H9 (cell line): ENCODE measurements around the gene NENF. TPM values are rescaled to one million over a fixed set of nuclear protein-coding genes. Genes with fewer than 3 reads are reported as not detected.

Experiments used
- DNase-seq: peaks from one replicate; pipeline ENCODE4 v3.0.0-alpha.2; 2017
- H2AFZ ChIP-seq: one replicate; pipeline ENCODE4 v1.6.1; 2013; ENCODE audit warnings: mild to moderate bottlenecking, low read length, control low read depth, moderate library complexity
- H2AK5ac ChIP-seq: 2 replicates; pipeline ENCODE4 v1.6.1; 2013; ENCODE audit warnings: low read length, control low read depth, mixed read lengths; ENCODE audit not compliant: insufficient read length
- H2BK120ac ChIP-seq: one replicate; pipeline ENCODE4 v1.6.1; 2013; ENCODE audit warnings: low read depth, mild to moderate bottlenecking, low read length, control low read depth, inconsistent platforms; ENCODE audit not compliant: poor library complexity, severe bottlenecking
- H2BK12ac ChIP-seq: 2 replicates; pipeline ENCODE4 v1.6.1; 2013; ENCODE audit warnings: low read length, control low read depth, mixed read lengths, low read depth; ENCODE audit not compliant: insufficient read length
- H2BK15ac ChIP-seq: 2 replicates; pipeline ENCODE4 v1.6.1; 2013; ENCODE audit warnings: low read depth, low read length, control low read depth
- H2BK20ac ChIP-seq: one replicate; pipeline ENCODE4 v1.6.1; 2013; ENCODE audit warnings: low read depth, mild to moderate bottlenecking, low read length, control low read depth, inconsistent platforms; ENCODE audit not compliant: poor library complexity, severe bottlenecking
- H2BK5ac ChIP-seq: 2 replicates; pipeline ENCODE4 v1.6.1; 2013; ENCODE audit warnings: low read length, control low read depth, mixed read lengths; ENCODE audit not compliant: insufficient read length
- H3K14ac ChIP-seq: 2 replicates; pipeline ENCODE4 v1.6.1; 2013; ENCODE audit warnings: low read length, control low read depth; ENCODE audit not compliant: insufficient read depth
- H3K18ac ChIP-seq: 2 replicates; pipeline ENCODE4 v1.6.1; 2013; ENCODE audit warnings: low read depth, mild to moderate bottlenecking, mixed read lengths, low read length, control low read depth; ENCODE audit not compliant: insufficient read length
- H3K23ac ChIP-seq: 2 replicates; pipeline ENCODE4 v1.6.1; 2013; ENCODE audit warnings: low read length, control low read depth, mixed read lengths, low read depth; ENCODE audit not compliant: insufficient read length
- H3K23me2 ChIP-seq: 2 replicates; pipeline ENCODE4 v1.6.1; 2013; ENCODE audit warnings: low read depth, mild to moderate bottlenecking, mixed read lengths, low read length, control low read depth; ENCODE audit not compliant: insufficient read length, poor library complexity, severe bottlenecking
- H3K27ac ChIP-seq: 2 replicates; pipeline ENCODE4 v1.5.1; 2013; ENCODE audit warnings: low read length, control low read depth, mixed read lengths, low read depth; ENCODE audit not compliant: insufficient read length
- H3K27me3 ChIP-seq: 2 replicates; pipeline ENCODE4 v1.6.1; 2013; ENCODE audit warnings: low read length, control low read depth, inconsistent platforms; ENCODE audit not compliant: insufficient read depth
- H3K4ac ChIP-seq: 2 replicates; pipeline ENCODE4 v1.6.1; 2013; ENCODE audit warnings: low read depth, mild to moderate bottlenecking, control low read depth, inconsistent platforms, low read length, moderate library complexity
- H3K4me1 ChIP-seq: 2 replicates; pipeline ENCODE4 v1.6.1; 2013; ENCODE audit warnings: low read length, control low read depth, inconsistent platforms; ENCODE audit not compliant: insufficient read depth
- H3K4me2 ChIP-seq: 2 replicates; pipeline ENCODE4 v1.6.1; 2013; ENCODE audit warnings: low read length, control low read depth, mixed read lengths; ENCODE audit not compliant: insufficient read length, insufficient read depth
- H3K56ac ChIP-seq: 2 replicates; pipeline ENCODE4 v1.6.1; 2013; ENCODE audit warnings: low read depth, mild to moderate bottlenecking, mixed read lengths, low read length, control low read depth; ENCODE audit not compliant: insufficient read length
- H3K79me1 ChIP-seq: 2 replicates; pipeline ENCODE4 v1.6.1; 2013; ENCODE audit warnings: low read depth, mild to moderate bottlenecking, moderate library complexity, low read length, control low read depth, inconsistent platforms; ENCODE audit not compliant: insufficient read depth, poor library complexity, severe bottlenecking
- H3K79me2 ChIP-seq: 2 replicates; pipeline ENCODE4 v1.6.1; 2013; ENCODE audit warnings: low read length, control low read depth, inconsistent platforms; ENCODE audit not compliant: insufficient read depth
- H3K9ac ChIP-seq: 2 replicates; pipeline ENCODE4 v1.6.1; 2013; ENCODE audit warnings: low read length, control low read depth, mixed read lengths; ENCODE audit not compliant: insufficient read length; ENCODE audit errors: extremely low read depth
- H3K9me3 ChIP-seq: one replicate; pipeline ENCODE4 v1.6.1; 2013; ENCODE audit warnings: low read depth, low read length, inconsistent platforms; ENCODE audit not compliant: control insufficient read depth
- H3T11ph ChIP-seq: one replicate; pipeline ENCODE4 v1.6.1; 2013; ENCODE audit warnings: mild to moderate bottlenecking, low read length, control low read depth, inconsistent platforms
- H4K20me1 ChIP-seq: one replicate; pipeline ENCODE4 v1.6.1; 2013; ENCODE audit not compliant: control insufficient read depth, insufficient read length, insufficient read depth
- H4K5ac ChIP-seq: 2 replicates; pipeline ENCODE4 v1.6.1; 2013; ENCODE audit warnings: low read depth, mild to moderate bottlenecking, mixed read lengths, low read length, control low read depth; ENCODE audit not compliant: insufficient read length
- H4K8ac ChIP-seq: replicated peaks from 2 replicates; pipeline ENCODE4 v1.6.1; 2013; ENCODE audit warnings: low read length, control low read depth, mixed read lengths, low read depth; ENCODE audit not compliant: insufficient read length
- H4K91ac ChIP-seq: 2 replicates; pipeline ENCODE4 v1.6.1; 2013; ENCODE audit warnings: low read depth, mild to moderate bottlenecking, moderate library complexity, mixed read lengths, low read length, control low read depth; ENCODE audit not compliant: insufficient read length
- H3K27ac Mint-ChIP-seq, 3 experiments: 2 replicates in 2 of 3; 3 replicates in 1 of 3; pipeline ENCODE4 v1.8.0; 2020 to 2021; ENCODE audit warnings: mixed read lengths in 3 of 3, mild to moderate bottlenecking in 1 of 3, moderate library complexity in 1 of 3
- H3K27me3 Mint-ChIP-seq: 2 replicates; pipeline ENCODE4 v1.8.0; 2021; ENCODE audit warnings: low read depth, mild to moderate bottlenecking, moderate library complexity, mixed read lengths
- H3K36me3 Mint-ChIP-seq, 3 experiments: 2 replicates in 2 of 3; 3 replicates in 1 of 3; pipeline ENCODE4 v1.8.0; 2020 to 2021; ENCODE audit warnings: low read depth in 3 of 3, mixed read lengths in 3 of 3; ENCODE audit not compliant: insufficient read depth in 1 of 3
- H3K4me1 Mint-ChIP-seq, 2 experiments: 2 replicates each; pipeline ENCODE4 v1.8.0; 2020; ENCODE audit warnings: mixed read lengths in 2 of 2
- H3K4me3 Mint-ChIP-seq, 2 experiments: 2 replicates in 1 of 2; 3 replicates in 1 of 2; pipeline ENCODE4 v1.8.0; 2020 to 2021; ENCODE audit warnings: mild to moderate bottlenecking in 2 of 2, mixed read lengths in 2 of 2, moderate library complexity in 1 of 2
- H3K9me3 Mint-ChIP-seq, 2 experiments: 2 replicates in 1 of 2; 3 replicates in 1 of 2; pipeline ENCODE4 v1.8.0; 2020; ENCODE audit warnings: mild to moderate bottlenecking in 2 of 2, mixed read lengths in 2 of 2, moderate library complexity in 1 of 2
- CTCF ChIP-seq: fragments of 200-600 bp; sonication (generic); conservative IDR thresholded peaks from 3 replicates; pipeline ENCODE4 v1.8.0; 2021; ENCODE audit warnings: antibody characterized with exemption, mild to moderate bottlenecking
- WGBS: extraction: QIAGEN DNeasy Blood & Tissue Kit; methylation state at CpG from one replicate; pipeline ENCODE4 v1.1.7; 2013; ENCODE audit warnings: missing lambda C conversion rate, low lambda C conversion rate, mixed read lengths; ENCODE audit not compliant: insufficient read length; ENCODE audit errors: extremely low coverage; 5-methylcytosine and 5-hydroxymethylcytosine counted together
- total RNA-seq: library from RNA; stranded (reverse); gene quantifications from 2 replicates; pipeline ENCODE4 v1.2.1, GENCODE V29; 2021

The NENF gene
- total RNA-seq, 1 experiment from 2014 or later = 28.3 TPM

- H3K27me3 Mint-ChIP-seq = no peaks in the 10 kb centered on the region; the same call in 1 of the 2 replicates
- Histone ChIP-seq H2BK120ac (no peak overlapping the region), H3K79me2 (no peaks in the 10 kb centered on the region), H2AK5ac (no peak overlapping the region), H3K79me1 (no peaks in the 10 kb centered on the region), H4K5ac (no peak overlapping the region), H3K4me2 (no peak overlapping the region), H3K27me3 (no peaks in the 10 kb centered on the region), H2BK15ac (no peak overlapping the region), H2BK20ac (no peak overlapping the region), H4K8ac (no peak overlapping the region), H4K91ac (no peak overlapping the region), H3K18ac (no peak overlapping the region), H3K4me1 (no peaks in the 10 kb centered on the region), H3K4ac (no peak overlapping the region), H2BK5ac (no peak overlapping the region), H3K23ac (no peak overlapping the region), H3T11ph (no peak overlapping the region), H4K20me1 (no peaks in the 10 kb centered on the region), H3K14ac (no peak overlapping the region), H3K9me3 (no peaks in the 10 kb centered on the region), H2AFZ (no peak overlapping the region), H2BK12ac (no peak overlapping the region), H3K9ac (no peak overlapping the region), H3K23me2 (no peaks in the 10 kb centered on the region), H3K27ac (no peak overlapping the region), H3K56ac (no peak overlapping the region)
- H3K4me3 Mint-ChIP-seq = no peak overlapping the region
- WGBS = no CpG with 5 or more reads among the region's 8 CpGs
- H3K9me3 Mint-ChIP-seq = peaks cover 3 to 4% of the 10 kb centered on the region in 2 experiments; a peak in 3 of 5 replicates
- peaks cover 13 to 20% of the 10 kb centered on the region in 2 experiments for H3K4me1 Mint-ChIP-seq
- TF ChIP-seq CTCF = peak; percentile 90
- DNase-seq = peak; percentile 86
- H3K27ac Mint-ChIP-seq = no peak overlapping the region
- H3K36me3 Mint-ChIP-seq = no peaks in the 10 kb centered on the region; a peak in 1 of 7 replicates
These were observed 25.1 kb downstream of the NENF start for GRCh38 chr1:212457740-212458338.
